Vagina (tissue), 2 donors: Measurements from ENCODE around the gene SYNGR2.

Source experiments
- POLR2A ChIP-seq, 2 donors: fragments of 450-650 bp; IDR thresholded peaks; one replicate each; pipeline ENCODE4 v1.6.1; 2017; ENCODE audit warnings: antibody characterized with exemption in 2 of 2, mild to moderate bottlenecking in 2 of 2, moderate library complexity in 2 of 2
- POLR2AphosphoS5 ChIP-seq, 2 donors: sonication (generic); formaldehyde crosslinking; IDR thresholded peaks; one replicate each; pipeline ENCODE4 v1.9.0; 2017; ENCODE audit warnings: antibody characterized with exemption in 2 of 2, mild to moderate bottlenecking in 2 of 2, low read depth in 1 of 2; ENCODE audit not compliant: insufficient read depth in 1 of 2
- TF ChIP-seq, protein P1 (sequence below), 3 experiments: fragments of 450-650 bp in 2 of 3; fragments of 200-600 bp in 1 of 3; sonication (generic) in 1 of 3; IDR thresholded peaks; one replicate each; pipeline ENCODE4 v1.5.1; 2017 to 2019; ENCODE audit warnings: antibody characterized with exemption in 3 of 3, mild to moderate bottlenecking in 2 of 3, moderate library complexity in 2 of 3

DNA sequence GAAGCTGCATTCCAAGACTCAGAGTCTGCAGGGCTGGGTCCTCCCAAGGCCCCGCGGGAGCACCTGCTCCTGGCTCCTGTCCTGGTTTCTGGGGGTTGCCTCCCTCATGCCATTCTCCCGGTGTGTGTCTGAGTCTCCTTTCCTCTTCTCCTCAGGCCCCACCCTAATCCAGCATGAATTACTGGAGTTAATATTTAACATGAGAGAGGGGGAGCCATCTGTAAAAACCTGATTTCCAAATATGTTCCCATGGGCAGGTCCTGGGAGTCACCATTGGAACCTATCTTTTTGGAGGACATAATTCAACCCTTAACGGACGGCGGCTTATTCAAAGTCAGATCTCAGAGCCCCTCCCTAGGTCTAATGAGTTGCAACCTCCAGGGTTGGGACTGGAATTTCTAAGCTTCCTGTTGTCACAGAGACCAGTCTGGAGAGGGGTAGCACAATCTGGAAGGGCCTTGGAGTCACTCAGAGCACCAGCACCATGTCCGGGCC, 16.8 kb upstream of the SYNGR2 start:
- TF ChIP-seq, protein P1, sequence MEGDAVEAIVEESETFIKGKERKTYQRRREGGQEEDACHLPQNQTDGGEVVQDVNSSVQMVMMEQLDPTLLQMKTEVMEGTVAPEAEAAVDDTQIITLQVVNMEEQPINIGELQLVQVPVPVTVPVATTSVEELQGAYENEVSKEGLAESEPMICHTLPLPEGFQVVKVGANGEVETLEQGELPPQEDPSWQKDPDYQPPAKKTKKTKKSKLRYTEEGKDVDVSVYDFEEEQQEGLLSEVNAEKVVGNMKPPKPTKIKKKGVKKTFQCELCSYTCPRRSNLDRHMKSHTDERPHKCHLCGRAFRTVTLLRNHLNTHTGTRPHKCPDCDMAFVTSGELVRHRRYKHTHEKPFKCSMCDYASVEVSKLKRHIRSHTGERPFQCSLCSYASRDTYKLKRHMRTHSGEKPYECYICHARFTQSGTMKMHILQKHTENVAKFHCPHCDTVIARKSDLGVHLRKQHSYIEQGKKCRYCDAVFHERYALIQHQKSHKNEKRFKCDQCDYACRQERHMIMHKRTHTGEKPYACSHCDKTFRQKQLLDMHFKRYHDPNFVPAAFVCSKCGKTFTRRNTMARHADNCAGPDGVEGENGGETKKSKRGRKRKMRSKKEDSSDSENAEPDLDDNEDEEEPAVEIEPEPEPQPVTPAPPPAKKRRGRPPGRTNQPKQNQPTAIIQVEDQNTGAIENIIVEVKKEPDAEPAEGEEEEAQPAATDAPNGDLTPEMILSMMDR (IDR thresholded peaks at IDR 0.05), result no peak
- peak in 1 of 2 donors; percentile 31 for TF ChIP-seq POLR2AphosphoS5 (IDR thresholded peaks at IDR 0.05; ENCODE audit: insufficient read depth in 1 of 2, low read depth in 1 of 2)
- no peak for TF ChIP-seq POLR2A (IDR thresholded peaks at IDR 0.05)
